CD4-positive, alpha-beta T cell (primary cell): ENCODE results near the gene B3GALT6. TPM values are rescaled to one million over a fixed set of nuclear protein-coding genes. Genes with fewer than 3 reads are reported as not detected.

Experiments used
- ATAC-seq: fragments of 200-7000 bp; cut with Tn5 transposase; one replicate; pipeline ENCODE4 v1.10.0; 2022; ENCODE audit warnings: mild to moderate bottlenecking; ENCODE audit not compliant: poor library complexity
- CTCF ChIA-PET: fragments of 350-600 bp; sonication (Branson Sonifier 250); formaldehyde crosslinking; loops from one replicate; lab custom pipeline; 2021; ENCODE audit warnings: antibody characterized with exemption, inconsistent platforms; lab: Charles Lee
- POLR2A ChIA-PET: fragments of 350-600 bp; sonication (Branson Sonifier 250); formaldehyde crosslinking; loops from one replicate; lab custom pipeline; 2021; ENCODE audit warnings: antibody characterized with exemption, inconsistent platforms; lab: Charles Lee
- DNase-seq, 14 experiments: peaks; one replicate each; pipeline ENCODE4 v3.0.0-alpha.2; 2013 to 2020; ENCODE audit warnings: mixed read lengths in 2 of 14
- H3K27ac ChIP-seq, 2 donors: one replicate each; pipeline versions ENCODE4 v1.5.1 to v1.7.0; 2013; ENCODE audit warnings: low read length in 2 of 2, low read depth in 1 of 2, mild to moderate bottlenecking in 1 of 2
- H3K27me3 ChIP-seq, 2 experiments: 1 replicate in 1 of 2; 2 replicates in 1 of 2; pipeline versions ENCODE4 v1.6.1 to v1.7.0; 2013; ENCODE audit warnings: low read length in 2 of 2, control low read depth in 1 of 2, mild to moderate bottlenecking in 1 of 2, moderate library complexity in 1 of 2; ENCODE audit not compliant: insufficient read depth in 2 of 2, control insufficient read depth in 1 of 2
- H3K36me3 ChIP-seq: one replicate; pipeline ENCODE4 v1.6.1; 2013; ENCODE audit warnings: low read length, control low read depth; ENCODE audit not compliant: insufficient read depth
- H3K4me1 ChIP-seq: one replicate; pipeline ENCODE4 v1.6.1; 2013; ENCODE audit warnings: low read length, control low read depth; ENCODE audit not compliant: insufficient read depth
- H3K4me3 ChIP-seq: one replicate; pipeline ENCODE4 v1.5.1; 2013; ENCODE audit warnings: mild to moderate bottlenecking, low read length, moderate library complexity
- H3K9me3 ChIP-seq, 2 experiments: 1 replicate in 1 of 2; 2 replicates in 1 of 2; pipeline versions ENCODE4 v1.6.1 to v1.7.0; 2013; ENCODE audit warnings: low read length in 2 of 2, mild to moderate bottlenecking in 2 of 2, control low read depth in 1 of 2, moderate library complexity in 1 of 2; ENCODE audit not compliant: control insufficient read depth in 1 of 2, insufficient read depth in 1 of 2
- H3K27ac Mint-ChIP-seq: one replicate; pipeline ENCODE4 v1.8.0; 2020; ENCODE audit warnings: mixed read lengths
- H3K27me3 Mint-ChIP-seq: one replicate; pipeline ENCODE4 v1.8.0; 2021; ENCODE audit warnings: mixed read lengths
- H3K36me3 Mint-ChIP-seq: one replicate; pipeline ENCODE4 v1.8.0; 2021; ENCODE audit warnings: low read depth, mixed read lengths
- H3K4me1 Mint-ChIP-seq: one replicate; pipeline ENCODE4 v1.8.0; 2021; ENCODE audit warnings: low read depth, mixed read lengths
- H3K4me3 Mint-ChIP-seq: one replicate; pipeline ENCODE4 v1.8.0; 2020; ENCODE audit warnings: mild to moderate bottlenecking, mixed read lengths
- H3K9me3 Mint-ChIP-seq: one replicate; pipeline ENCODE4 v1.8.0; 2020; ENCODE audit warnings: mixed read lengths
- CTCF ChIP-seq: fragments of 200-600 bp; IDR thresholded peaks from one replicate; pipeline ENCODE4 v1.8.0; 2022; ENCODE audit warnings: antibody characterized with exemption, mild to moderate bottlenecking
- intact Hi-C, 2 experiments: fragments of 100-400 bp; cut with DNase I in 1 of 2; cut with micrococcal nuclease in 1 of 2; formaldehyde crosslinking; loops; one replicate each; pipeline versions ENCODE4 v1.15.1 to v1.9.0; 2023 to 2025; cut with DNase I, micrococcal nuclease
- total RNA-seq, 174 experiments: library from RNA in 2 of 174; stranded (reverse) in 2 of 174; gene quantifications; one replicate each; pipeline ENCODE4 v1.2.3 and lab custom pipeline; 2021 to 2026

Gene B3GALT6
- total RNA-seq, 2 experiments from 2014 or later: 4.9 to 5.1 TPM

- Mint-ChIP-seq H3K9me3 (no peaks in the 10 kb centered on the region), H3K27me3 (no peaks in the 10 kb centered on the region), H3K27ac (peak overlapping the region; percentile 77), H3K4me3 (peak overlapping the region; percentile 84), H3K4me1 (peaks cover 23% of the 10 kb centered on the region), H3K36me3 (peaks cover 31% of the 10 kb centered on the region)
- Histone ChIP-seq H3K4me1 (peaks cover 55% of the 10 kb centered on the region), H3K27me3 (no peaks in the 10 kb centered on the region), H3K9me3 (peaks cover 0 to 3% of the 10 kb centered on the region in 2 experiments), H3K27ac (no peak overlapping the region), H3K4me3 (peak overlapping the region; percentile 22), H3K36me3 (peaks cover 23% of the 10 kb centered on the region)
- intact Hi-C loops: loop anchor here in 1 of 2 experiments (1.0 kb wide), 2 partner anchors 117 to 174 kb away; partner anchors contain the start of genes C1orf159 and MRPL20
- no peak for ATAC-seq
- POLR2A ChIA-PET: interaction anchor here (2.5 kb wide), 1 partner anchor 25 kb away, joined by 9 read pairs; no protein-coding TSS in a partner anchor
- CTCF ChIA-PET: no interaction called here
- DNase-seq: peak in 1 of 14 experiments; percentile 58
- TF ChIP-seq CTCF: no peak
These were observed 944 bp downstream of the B3GALT6 start for GRCh38 chr1:1232796-1233566.

DNA sequence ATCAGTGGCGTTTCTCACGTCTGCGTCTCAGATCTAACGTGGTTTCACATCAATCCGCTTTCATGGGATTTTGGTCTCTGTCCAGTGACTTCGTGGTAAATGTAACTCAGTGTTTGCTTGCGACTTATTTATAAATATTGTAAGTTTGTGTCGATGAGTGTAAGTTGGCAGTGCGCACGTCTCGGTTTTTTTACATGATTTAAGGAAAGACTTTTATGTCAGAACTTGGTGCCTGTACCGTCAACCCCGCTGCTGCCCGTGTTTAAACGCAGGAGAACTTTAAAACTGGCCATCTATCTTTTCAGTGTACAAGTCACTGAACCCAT is 1.5 kb downstream of the B3GALT6 start:
- peaks cover 29% of the 10 kb centered on the region for H3K36me3 Mint-ChIP-seq
- Histone ChIP-seq H3K27me3 (no peaks in the 10 kb centered on the region), H3K4me3 (no peak overlapping the region), H3K36me3 (peaks cover 18% of the 10 kb centered on the region), H3K27ac (no peak overlapping the region), H3K4me1 (peaks cover 49% of the 10 kb centered on the region), H3K9me3 (peaks cover 0 to 6% of the 10 kb centered on the region in 2 experiments)
- no peak for TF ChIP-seq CTCF
- CTCF ChIA-PET: no interaction called here
- H3K27ac Mint-ChIP-seq: peak overlapping the region; percentile 77
- H3K4me3 Mint-ChIP-seq: peak overlapping the region; percentile 84
- intact Hi-C loops: no loop called here
- DNase-seq: no peak
- POLR2A ChIA-PET: no interaction called here
- no peak for ATAC-seq
- H3K4me1 Mint-ChIP-seq: peaks cover 23% of the 10 kb centered on the region
- H3K27me3 Mint-ChIP-seq: no peaks in the 10 kb centered on the region
- H3K9me3 Mint-ChIP-seq: no peaks in the 10 kb centered on the region

DNA sequence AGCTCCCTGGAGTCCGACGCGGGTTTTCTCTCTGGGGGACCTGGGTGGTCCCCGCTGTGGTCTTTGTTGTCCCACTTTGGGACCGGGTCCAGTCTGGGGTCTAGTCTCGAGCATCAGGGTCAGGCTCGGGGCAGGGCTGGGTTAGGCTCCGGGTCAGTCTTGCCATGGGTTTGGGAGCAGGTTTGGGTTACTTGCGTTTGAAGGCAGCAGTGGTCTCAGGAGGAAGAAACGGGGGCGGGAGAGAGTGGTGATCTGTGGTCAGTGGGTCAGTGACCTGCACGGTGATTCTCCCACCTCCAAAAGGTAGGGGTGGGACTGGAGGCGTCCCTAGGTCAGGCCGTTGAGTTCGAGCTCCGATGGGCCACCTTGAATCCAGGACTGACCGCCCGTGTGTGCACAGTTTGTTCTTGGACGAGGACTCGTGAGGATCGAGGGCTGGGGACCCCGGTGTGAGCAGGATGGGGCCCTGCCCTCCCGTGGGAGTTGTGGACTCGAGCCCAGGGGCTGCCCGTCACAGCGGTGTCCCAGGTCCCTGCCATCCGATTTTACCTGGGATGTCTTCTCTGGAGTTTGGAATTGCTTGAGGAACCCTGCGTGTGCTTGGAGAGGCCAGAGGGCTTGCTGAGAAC is 2.3 kb downstream of the B3GALT6 start:
- Mint-ChIP-seq H3K36me3 (peaks cover 23% of the 10 kb centered on the region), H3K4me1 (peaks cover 23% of the 10 kb centered on the region), H3K4me3 (peak overlapping the region; percentile 54), H3K9me3 (no peaks in the 10 kb centered on the region), H3K27me3 (no peaks in the 10 kb centered on the region), H3K27ac (no peak overlapping the region)
- H3K27me3 ChIP-seq: no peaks in the 10 kb centered on the region
- no peak for TF ChIP-seq CTCF
- H3K27ac ChIP-seq: no peak overlapping the region
- ChIA-PET POLR2A (no interaction called here), CTCF (no interaction called here)
- H3K4me3 ChIP-seq: no peak overlapping the region
- H3K9me3 ChIP-seq: peaks cover 0 to 6% of the 10 kb centered on the region in 2 experiments
- no peak for DNase-seq
- peaks cover 42% of the 10 kb centered on the region for H3K4me1 ChIP-seq
- no peak for ATAC-seq
- intact Hi-C loops: no loop called here
- peaks cover 14% of the 10 kb centered on the region for H3K36me3 ChIP-seq
